Muscle layer of duodenum (tissue), 2 donors: ENCODE data around the gene KPNA1.
A peak's percentile ranks its signal among the peaks of the same experiment; 100 is the strongest.

Source experiments
- H3K27ac ChIP-seq: one replicate; pipeline ENCODE4 v1.7.0; 2013; ENCODE audit warnings: mild to moderate bottlenecking, low read length
- H3K27me3 ChIP-seq: one replicate; pipeline ENCODE4 v1.7.0; 2013; ENCODE audit warnings: low read depth, mild to moderate bottlenecking, control low read depth, low read length
- H3K36me3 ChIP-seq, 2 donors: one replicate each; pipeline ENCODE4 v1.7.0; 2013; ENCODE audit warnings: low read length in 2 of 2, control low read depth in 1 of 2, mild to moderate bottlenecking in 1 of 2; ENCODE audit not compliant: insufficient read depth in 2 of 2, control insufficient read depth in 1 of 2
- H3K4me1 ChIP-seq, 2 donors: one replicate each; pipeline ENCODE4 v1.7.0; 2013; ENCODE audit warnings: low read length in 2 of 2, mild to moderate bottlenecking in 2 of 2, control low read depth in 1 of 2, moderate library complexity in 1 of 2; ENCODE audit not compliant: insufficient read depth in 2 of 2, control insufficient read depth in 1 of 2
- H3K4me3 ChIP-seq, 2 donors: one replicate each; pipeline ENCODE4 v1.7.0; 2013; ENCODE audit warnings: low read length in 2 of 2, low read depth in 1 of 2, mild to moderate bottlenecking in 1 of 2
- H3K9me3 ChIP-seq, 2 donors: one replicate each; pipeline ENCODE4 v1.7.0; 2013; ENCODE audit warnings: low read length in 2 of 2, control low read depth in 1 of 2, mild to moderate bottlenecking in 1 of 2; ENCODE audit not compliant: control insufficient read depth in 1 of 2
- donor health status: healthy.

Gene KPNA1

DNA sequence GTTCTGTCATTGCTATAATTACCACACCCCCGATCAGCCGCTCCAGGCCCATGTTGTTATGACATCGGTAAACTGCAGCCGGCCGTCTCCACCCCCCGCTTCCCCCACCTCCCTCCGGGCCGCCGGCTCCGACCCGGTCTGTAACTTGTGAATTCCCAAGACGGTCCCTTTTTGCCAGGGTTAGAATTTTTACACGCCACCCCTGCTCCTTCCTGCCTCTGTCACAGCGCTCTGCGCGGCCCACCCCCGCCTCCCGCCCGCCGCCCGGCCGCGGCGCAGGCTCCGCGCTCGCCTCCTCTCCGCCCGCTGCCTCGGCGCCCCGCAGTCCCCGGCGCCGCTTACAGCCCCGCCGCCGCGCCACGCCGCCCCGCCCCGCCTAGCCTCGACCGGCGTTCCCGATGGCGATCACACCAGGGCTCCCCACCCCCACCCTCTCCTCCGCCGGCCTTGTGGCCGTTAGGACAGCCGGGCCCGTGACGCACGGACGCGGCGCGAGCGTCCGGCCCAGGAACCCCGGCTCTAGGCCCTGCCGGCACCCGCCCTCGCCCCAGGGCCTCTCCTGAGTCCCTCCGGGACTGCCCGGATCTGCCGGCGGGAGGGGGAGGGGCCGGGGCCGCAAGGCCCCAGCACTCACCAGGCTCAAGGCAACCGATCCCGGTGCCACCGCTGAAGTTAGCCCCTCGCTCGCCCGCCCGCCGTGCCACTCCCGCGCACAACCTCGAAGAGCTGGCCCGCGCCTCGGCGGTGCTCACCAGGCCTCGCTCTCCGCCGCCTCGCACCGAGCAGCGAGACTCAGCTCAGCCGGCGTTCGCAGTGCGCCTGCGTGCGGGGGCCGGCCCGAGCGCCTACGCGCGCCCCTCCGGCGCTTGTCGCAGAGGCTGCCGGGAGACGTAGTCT, at the start of gene KPNA1:
Gene KPNA1, minus strand, starts transcription at position 817 of the 897 bp plus-strand sequence. CDS start 18,374 bp downstream, outside the sequence.
- Histone ChIP-seq H3K4me3 (peak within 1 kb of the TSS; percentile 74 to 83), H3K27ac (peak within 1 kb of the TSS; percentile 76), H3K36me3 (peaks cover 0 to 5% of the 10 kb centered on the region in 2 donors), H3K9me3 (no peaks in the 10 kb centered on the region), H3K4me1 (peaks cover 0 to 25% of the 10 kb centered on the region in 2 donors), H3K27me3 (no peaks in the 10 kb centered on the region)

- Histone ChIP-seq H3K4me3 (peak within 1 kb of the TSS; percentile 78 to 98), H3K27me3 (no peaks in the 10 kb centered on the region), H3K27ac (peak within 1 kb of the TSS; percentile 98), H3K4me1 (peaks cover 5 to 33% of the 10 kb centered on the region in 2 donors), H3K36me3 (peaks cover 14 to 33% of the 10 kb centered on the region in 2 donors), H3K9me3 (no peaks in the 10 kb centered on the region)
These were observed 49.6 kb upstream of the KPNA1 start, which contains the start of the genes DTX3L and PARP9 for GRCh38 chr3:122564155-122564912. Gene DTX3L (plus strand): TSS chr3:122564338. CDS start chr3:122564427, 89 bp downstream. Gene PARP9 (minus strand): TSS chr3:122564300. CDS start chr3:122559620, 4,680 bp downstream.

GRCh38 chr3:122563717-122564025, 48.9 kb upstream of the KPNA1 start:
- no peaks in the 10 kb centered on the region for H3K9me3 ChIP-seq
- H3K27me3 ChIP-seq, result no peaks in the 10 kb centered on the region
- peaks cover 5 to 33% of the 10 kb centered on the region in 2 donors for H3K4me1 ChIP-seq
- H3K36me3 ChIP-seq, result peaks cover 21 to 33% of the 10 kb centered on the region in 2 donors
- peak overlapping the region; percentile 78 to 98 for H3K4me3 ChIP-seq
- peak overlapping the region; percentile 98 for H3K27ac ChIP-seq

GRCh38 chr3:122562923-122563716, 48.4 kb upstream of the KPNA1 start:
- Histone ChIP-seq H3K36me3 (peaks cover 26 to 32% of the 10 kb centered on the region in 2 donors), H3K27ac (peak overlapping the region; percentile 98), H3K4me1 (peaks cover 5 to 33% of the 10 kb centered on the region in 2 donors), H3K27me3 (no peaks in the 10 kb centered on the region), H3K9me3 (no peaks in the 10 kb centered on the region), H3K4me3 (peak overlapping the region; percentile 78 to 98)

GRCh38 chr3:122560680-122561079, 45.9 kb upstream of the KPNA1 start:
- H3K27ac ChIP-seq, result no peak overlapping the region
- peaks cover 30 to 33% of the 10 kb centered on the region in 2 donors for H3K36me3 ChIP-seq
- no peaks in the 10 kb centered on the region for H3K9me3 ChIP-seq
- H3K4me1 ChIP-seq, result peaks cover 5 to 22% of the 10 kb centered on the region in 2 donors
- H3K27me3 ChIP-seq, result no peaks in the 10 kb centered on the region
- H3K4me3 ChIP-seq, result no peak overlapping the region

DNA sequence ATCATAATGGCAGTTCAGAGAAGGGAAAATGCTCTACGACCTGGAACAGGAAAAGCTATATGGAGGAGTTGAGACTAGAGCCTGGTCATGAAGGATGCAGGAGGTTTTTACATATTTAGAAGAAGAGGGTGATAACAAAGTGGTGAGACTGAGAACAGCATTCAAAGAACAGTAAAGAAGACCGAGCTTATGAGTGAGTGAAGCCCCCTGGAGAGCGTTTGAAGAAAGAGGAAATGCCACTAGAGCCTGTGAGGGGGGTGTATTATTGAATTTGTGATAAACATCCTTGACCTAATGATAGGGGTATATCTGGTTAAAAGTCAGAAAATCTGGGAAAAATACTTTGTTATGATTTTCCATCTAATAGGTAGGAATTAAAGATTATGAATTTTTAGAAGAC, 45.2 kb upstream of the KPNA1 start:
- Histone ChIP-seq H3K9me3 (no peaks in the 10 kb centered on the region), H3K4me1 (peaks cover 5 to 20% of the 10 kb centered on the region in 2 donors), H3K27ac (no peak overlapping the region), H3K27me3 (no peaks in the 10 kb centered on the region), H3K36me3 (peaks cover 37 to 41% of the 10 kb centered on the region in 2 donors), H3K4me3 (no peak overlapping the region)

DNA sequence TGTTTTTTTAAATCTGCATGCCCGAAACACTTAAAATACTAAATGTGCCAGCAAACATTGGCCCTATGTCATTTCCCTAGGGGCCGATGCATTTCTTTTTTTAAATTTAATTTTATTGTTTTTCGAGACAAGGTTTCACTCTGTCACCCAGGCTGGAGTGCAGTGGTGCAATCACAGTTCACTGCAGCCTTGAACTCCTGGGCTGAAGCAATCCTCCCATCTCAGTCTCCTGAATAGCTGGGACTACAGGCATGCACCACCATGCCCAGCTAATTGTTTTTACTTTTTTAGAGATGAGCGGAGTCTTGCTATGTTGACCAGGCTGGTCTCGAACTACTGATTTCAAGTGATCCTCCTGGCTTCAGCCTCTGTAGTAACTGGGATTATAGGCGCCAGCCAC, 43.9 kb upstream of the KPNA1 start:
- Histone ChIP-seq H3K36me3 (peaks cover 37 to 47% of the 10 kb centered on the region in 2 donors), H3K9me3 (no peaks in the 10 kb centered on the region), H3K4me3 (no peak overlapping the region), H3K27ac (no peak overlapping the region), H3K27me3 (no peaks in the 10 kb centered on the region), H3K4me1 (peaks cover 5 to 20% of the 10 kb centered on the region in 2 donors)

DNA sequence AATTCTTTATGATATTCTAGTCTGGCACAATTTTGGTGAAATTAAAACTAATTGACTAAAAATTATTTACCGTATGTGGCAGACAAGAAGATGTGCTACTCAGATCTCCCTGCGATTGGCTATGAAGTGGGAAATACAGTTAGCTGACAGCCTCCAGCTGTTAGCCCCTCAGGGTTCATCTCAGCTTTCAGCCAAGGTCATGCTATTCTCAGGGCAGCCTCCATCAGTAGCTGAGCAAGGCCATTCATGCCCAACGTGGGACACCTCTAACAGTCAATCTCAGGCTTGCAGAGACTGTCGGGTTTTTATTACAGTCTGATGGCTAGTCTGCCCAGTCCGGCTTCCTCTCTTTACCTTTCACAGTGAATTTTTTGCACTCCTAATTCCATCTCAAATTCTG, 42.6 kb upstream of the KPNA1 start:
- Histone ChIP-seq H3K4me3 (no peak overlapping the region), H3K27me3 (no peaks in the 10 kb centered on the region), H3K27ac (no peak overlapping the region), H3K36me3 (peaks cover 41 to 57% of the 10 kb centered on the region in 2 donors), H3K4me1 (peaks cover 0 to 17% of the 10 kb centered on the region in 2 donors), H3K9me3 (no peaks in the 10 kb centered on the region)

- Histone ChIP-seq H3K4me3 (no peak overlapping the region), H3K36me3 (peaks cover 59 to 62% of the 10 kb centered on the region in 2 donors), H3K27me3 (no peaks in the 10 kb centered on the region), H3K27ac (peak overlapping the region; percentile 36), H3K4me1 (peaks cover 0 to 6% of the 10 kb centered on the region in 2 donors), H3K9me3 (no peaks in the 10 kb centered on the region)
These were observed 40.7 kb upstream of the KPNA1 start for GRCh38 chr3:122555275-122556071.

DNA sequence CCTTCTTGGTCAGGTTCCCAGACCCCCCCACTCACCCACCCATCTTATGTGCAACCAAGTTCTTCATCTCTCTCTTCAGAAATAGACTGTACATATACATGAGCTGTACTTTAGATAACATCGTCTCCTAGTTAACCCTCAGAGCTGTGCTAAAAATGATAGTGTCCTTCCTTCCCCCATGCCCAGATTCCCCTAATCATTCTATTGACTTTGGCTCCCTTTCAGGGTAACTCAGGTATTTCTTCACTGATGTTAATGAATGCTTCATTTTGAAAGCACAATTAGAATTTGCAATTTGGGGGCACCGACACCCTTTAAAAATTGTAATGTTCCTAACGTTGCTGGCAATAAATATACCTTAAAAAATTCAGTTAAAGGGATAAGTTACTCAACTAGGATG, 38.4 kb upstream of the KPNA1 start:
- Histone ChIP-seq H3K36me3 (peaks cover 55 to 59% of the 10 kb centered on the region in 2 donors), H3K4me3 (no peak overlapping the region), H3K27me3 (no peaks in the 10 kb centered on the region), H3K4me1 (peaks cover 0 to 8% of the 10 kb centered on the region in 2 donors), H3K9me3 (no peaks in the 10 kb centered on the region), H3K27ac (no peak overlapping the region)
